ENCODE data around the gene BOLA3. TPM values are rescaled to one million over a fixed set of nuclear protein-coding genes. Genes with fewer than 3 reads are reported as not detected.

BOLA3 gene
- total and polyA plus RNA-seq, 10 of the 15 experiments (the other 5 are each of a cell fraction or from before 2014, with no cell fraction given), result 62.6 to 300 (median 134) TPM

DNA sequence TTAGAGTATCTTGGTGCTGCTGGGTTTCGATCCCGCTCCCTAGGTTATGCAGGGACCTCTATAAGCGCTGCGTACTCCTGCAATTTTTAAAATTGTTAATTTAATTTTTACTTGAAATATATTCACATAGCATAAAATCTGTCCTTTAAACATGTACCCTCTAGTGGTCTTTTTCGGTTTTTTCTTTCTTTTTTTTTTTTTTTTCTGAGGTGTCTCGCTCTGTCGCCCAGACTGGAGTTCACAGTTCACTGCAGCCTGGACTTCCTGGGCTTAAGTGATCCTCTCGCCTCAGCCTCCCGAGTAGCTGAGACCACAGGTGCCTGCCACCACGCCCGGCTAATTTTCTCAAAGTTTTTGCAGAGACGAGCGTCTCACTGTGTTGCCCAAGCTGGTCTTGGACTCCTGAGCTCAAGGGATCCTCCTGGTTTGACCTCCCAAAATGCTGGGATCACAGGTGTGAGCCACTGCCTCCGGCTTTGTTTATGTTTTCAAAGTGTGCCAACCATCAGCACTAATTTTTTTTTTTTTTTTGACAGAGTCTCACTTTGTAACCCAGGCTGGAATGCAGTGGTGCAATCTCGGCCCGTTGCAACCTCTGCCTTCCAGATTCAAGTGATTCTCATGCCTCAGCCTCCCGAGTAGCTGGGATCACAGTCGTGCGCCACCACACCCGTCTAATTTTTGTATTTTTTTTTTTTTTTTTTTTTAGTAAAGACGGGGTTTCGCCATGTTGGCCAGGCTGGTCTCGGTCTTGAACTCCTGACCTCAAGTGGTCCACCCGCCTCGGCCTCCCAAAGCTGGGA is 31.6 kb upstream of the BOLA3 start (continued):
- TF ChIP-seq E2F8 (IDR thresholded peaks at IDR 0.05; ENCODE audit: low read depth, partially characterized antibody) (no peak), TCF7 (IDR thresholded peaks at IDR 0.05; ENCODE audit: borderline replicate concordance) (no peak), POLR2A (IDR thresholded peaks at IDR 0.05; ENCODE audit: low read depth, low read length) (no peak), JUND (IDR thresholded peaks at IDR 0.05; ENCODE audit: low read depth, low read length) (no peak), NRF1 (conservative IDR thresholded peaks at IDR 0.05; ENCODE audit: low read depth, low read length) (no peak), NFXL1 (IDR thresholded peaks at IDR 0.05; ENCODE audit: borderline replicate concordance) (no peak), PAX5 (IDR thresholded peaks at IDR 0.05; ENCODE audit: borderline replicate concordance, low read depth, low read length) (no peak), IKZF1 (conservative IDR thresholded peaks at IDR 0.05) (no peak), SPI1 (IDR thresholded peaks at IDR 0.05; ENCODE audit: borderline replicate concordance, insufficient read depth, low read depth, low read length) (no peak), PBX3 (IDR thresholded peaks at IDR 0.05; ENCODE audit: insufficient replicate concordance, low read depth, low read length) (no peak), SP1 (IDR thresholded peaks at IDR 0.05; ENCODE audit: low read depth, low read length) (no peak), ZZZ3 (IDR thresholded peaks at IDR 0.05; ENCODE audit: control insufficient read depth, insufficient read length, low read depth) (no peak), ZNF592 (IDR thresholded peaks at IDR 0.05) (no peak), HCFC1 (IDR thresholded peaks at IDR 0.05; ENCODE audit: low read length) (no peak), MEF2A (IDR thresholded peaks at IDR 0.05; ENCODE audit: insufficient read depth, low read depth, low read length) (no peak), MEF2B (IDR thresholded peaks at IDR 0.05; ENCODE audit: partially characterized antibody, poor library complexity, severe bottlenecking) (no peak)
- TF ChIP-seq, protein P1, sequence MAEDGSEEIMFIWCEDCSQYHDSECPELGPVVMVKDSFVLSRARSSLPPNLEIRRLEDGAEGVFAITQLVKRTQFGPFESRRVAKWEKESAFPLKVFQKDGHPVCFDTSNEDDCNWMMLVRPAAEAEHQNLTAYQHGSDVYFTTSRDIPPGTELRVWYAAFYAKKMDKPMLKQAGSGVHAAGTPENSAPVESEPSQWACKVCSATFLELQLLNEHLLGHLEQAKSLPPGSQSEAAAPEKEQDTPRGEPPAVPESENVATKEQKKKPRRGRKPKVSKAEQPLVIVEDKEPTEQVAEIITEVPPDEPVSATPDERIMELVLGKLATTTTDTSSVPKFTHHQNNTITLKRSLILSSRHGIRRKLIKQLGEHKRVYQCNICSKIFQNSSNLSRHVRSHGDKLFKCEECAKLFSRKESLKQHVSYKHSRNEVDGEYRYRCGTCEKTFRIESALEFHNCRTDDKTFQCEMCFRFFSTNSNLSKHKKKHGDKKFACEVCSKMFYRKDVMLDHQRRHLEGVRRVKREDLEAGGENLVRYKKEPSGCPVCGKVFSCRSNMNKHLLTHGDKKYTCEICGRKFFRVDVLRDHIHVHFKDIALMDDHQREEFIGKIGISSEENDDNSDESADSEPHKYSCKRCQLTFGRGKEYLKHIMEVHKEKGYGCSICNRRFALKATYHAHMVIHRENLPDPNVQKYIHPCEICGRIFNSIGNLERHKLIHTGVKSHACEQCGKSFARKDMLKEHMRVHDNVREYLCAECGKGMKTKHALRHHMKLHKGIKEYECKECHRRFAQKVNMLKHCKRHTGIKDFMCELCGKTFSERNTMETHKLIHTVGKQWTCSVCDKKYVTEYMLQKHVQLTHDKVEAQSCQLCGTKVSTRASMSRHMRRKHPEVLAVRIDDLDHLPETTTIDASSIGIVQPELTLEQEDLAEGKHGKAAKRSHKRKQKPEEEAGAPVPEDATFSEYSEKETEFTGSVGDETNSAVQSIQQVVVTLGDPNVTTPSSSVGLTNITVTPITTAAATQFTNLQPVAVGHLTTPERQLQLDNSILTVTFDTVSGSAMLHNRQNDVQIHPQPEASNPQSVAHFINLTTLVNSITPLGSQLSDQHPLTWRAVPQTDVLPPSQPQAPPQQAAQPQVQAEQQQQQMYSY (CRISPR knock-in tag; IDR thresholded peaks at IDR 0.05), result no peak
